Ishikawa (cell line): ENCODE measurements around the gene DYRK4.

ENCODE experiments used
- NFIC ChIP-seq: IDR thresholded peaks from 2 replicates; pipeline ENCODE4 v1.6.1; 2012
- TCF12 ChIP-seq: IDR thresholded peaks from 2 replicates; pipeline ENCODE4 v1.6.1; 2012; ENCODE audit warnings: low read depth
- TF ChIP-seq, protein P1 (sequence below): IDR thresholded peaks from 2 replicates; pipeline ENCODE4 v1.6.1; 2012

DYRK4 gene

DNA sequence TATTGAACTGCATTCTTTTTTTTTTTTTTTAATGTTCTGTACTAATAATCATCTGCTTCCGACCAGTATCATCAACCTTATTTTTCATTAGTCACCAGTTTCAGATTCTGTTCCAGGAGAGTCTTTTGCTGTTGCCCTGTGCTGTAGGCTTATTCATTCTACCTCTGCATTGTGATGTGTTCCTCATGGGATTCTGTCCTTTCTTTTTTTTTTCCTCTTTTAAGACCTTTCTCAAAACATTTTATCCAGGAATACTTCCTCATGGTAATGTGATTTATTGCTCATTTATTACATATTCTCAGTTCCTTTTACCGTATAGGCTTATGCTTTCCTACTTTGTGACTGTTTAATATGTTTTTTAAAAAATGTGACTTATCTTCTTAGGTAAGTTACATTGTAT, 91.7 kb downstream of the DYRK4 start:
- TF ChIP-seq, protein P1, sequence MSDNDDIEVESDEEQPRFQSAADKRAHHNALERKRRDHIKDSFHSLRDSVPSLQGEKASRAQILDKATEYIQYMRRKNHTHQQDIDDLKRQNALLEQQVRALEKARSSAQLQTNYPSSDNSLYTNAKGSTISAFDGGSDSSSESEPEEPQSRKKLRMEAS = no peak
- TF ChIP-seq TCF12 (no peak), NFIC (no peak)
